Measurements from ENCODE around the gene SGMS1.

GRCh38 chr10:50561816-50562215 is 61.9 kb downstream of the SGMS1 start:
- TF ChIP-seq CTCF (IDR thresholded peaks at IDR 0.05; ENCODE audit: insufficient read depth, low read length, poor library complexity, severe bottlenecking) = peak; percentile 66
- no peak for TF ChIP-seq EZH2phosphoT487 (conservative IDR thresholded peaks at IDR 0.05; ENCODE audit: low read length)
